IMR-90 (cell line): ENCODE data around the gene FAM3D. TPM values are rescaled to one million over a fixed set of nuclear protein-coding genes. Genes with fewer than 3 reads are reported as not detected.

Experiments used
- ATAC-seq: fragments of 200-7000 bp; cut with Tn5 transposase; 2 replicates; pipeline ENCODE4 v1.9.1; 2020; ENCODE audit warnings: low read depth, mild to moderate bottlenecking, moderate library complexity
- BruUV-seq: library from RNA; stranded (reverse); fragments of 400-500 nt; replicated peaks from 2 replicates; lab custom pipeline; 2021; lab: Mats Ljungman, UMichigan
- CTCF ChIA-PET: fragments of 300-600 bp; formaldehyde crosslinking; extraction: SDS; loops from one replicate; lab custom pipeline; 2021; ENCODE audit warnings: antibody characterized with exemption; lab: Yijun Ruan, JAX
- POLR2A ChIA-PET: fragments of 300-600 bp; sonication (Branson Sonifier 250); formaldehyde crosslinking; loops from one replicate; lab custom pipeline; 2022; ENCODE audit warnings: antibody characterized with exemption; ENCODE audit not compliant: unreplicated experiment; lab: Charles Lee
- DNase-seq: peaks from one replicate; pipeline ENCODE4 v3.0.0; 2013
- H2AFZ ChIP-seq: replicated peaks from 2 replicates; pipeline ENCODE3; 2013; ENCODE audit warnings: low read length, mild to moderate bottlenecking; ENCODE audit not compliant: poor library complexity
- H2AK5ac ChIP-seq: 2 replicates; pipeline ENCODE4 v1.6.1; 2013; ENCODE audit warnings: low read depth, low read length, inconsistent platforms
- H2AK9ac ChIP-seq: replicated peaks from 2 replicates; pipeline ENCODE3; 2013; ENCODE audit warnings: mild to moderate bottlenecking, low read depth, low read length, moderate library complexity; ENCODE audit not compliant: poor library complexity
- H2BK120ac ChIP-seq: 2 replicates; pipeline ENCODE4 v1.6.1; 2013; ENCODE audit warnings: low read depth, low read length, inconsistent platforms
- H2BK15ac ChIP-seq: 3 replicates; pipeline ENCODE4 v1.6.1; 2013; ENCODE audit warnings: low read depth, low read length, inconsistent platforms
- H2BK20ac ChIP-seq: 2 replicates; pipeline ENCODE4 v1.6.1; 2013; ENCODE audit warnings: low read depth, mild to moderate bottlenecking, inconsistent platforms, low read length, moderate library complexity
- H2BK5ac ChIP-seq: 2 replicates; pipeline ENCODE4 v1.6.1; 2013; ENCODE audit warnings: mild to moderate bottlenecking, low read depth, low read length, inconsistent platforms; ENCODE audit not compliant: poor library complexity, severe bottlenecking
- H3K14ac ChIP-seq: replicated peaks from 2 replicates; pipeline ENCODE4 v1.6.1; 2013; ENCODE audit warnings: low read depth, low read length, inconsistent platforms
- H3K18ac ChIP-seq: 2 replicates; pipeline ENCODE4 v1.6.1; 2013; ENCODE audit warnings: low read depth, low read length, control low read depth
- H3K23ac ChIP-seq: 2 replicates; pipeline ENCODE4 v1.6.1; 2013; ENCODE audit warnings: low read depth, low read length, inconsistent platforms
- H3K27ac ChIP-seq: 2 replicates; pipeline ENCODE4 v1.5.1; 2013; ENCODE audit warnings: mild to moderate bottlenecking, control low read depth, low read length; ENCODE audit not compliant: insufficient read depth
- H3K27me3 ChIP-seq: 2 replicates; pipeline ENCODE4 v1.6.1; 2013; ENCODE audit warnings: low read length; ENCODE audit not compliant: control insufficient read depth, insufficient read depth
- H3K36me3 ChIP-seq: 2 replicates; pipeline ENCODE4 v1.6.1; 2013; ENCODE audit warnings: low read length, mixed read lengths; ENCODE audit not compliant: control insufficient read depth, insufficient read depth
- H3K4ac ChIP-seq: 2 replicates; pipeline ENCODE4 v1.6.1; 2013; ENCODE audit warnings: low read depth, low read length, inconsistent platforms
- H3K4me1 ChIP-seq: 2 replicates; pipeline ENCODE4 v1.6.1; 2013; ENCODE audit warnings: low read length, mixed read lengths; ENCODE audit not compliant: control insufficient read depth, insufficient read depth
- H3K4me2 ChIP-seq: 2 replicates; pipeline ENCODE4 v1.6.1; 2013; ENCODE audit warnings: low read depth, mild to moderate bottlenecking, control low read depth, low read length, moderate library complexity
- H3K4me3 ChIP-seq: 2 replicates; pipeline ENCODE4 v1.5.1; 2013; ENCODE audit warnings: low read depth, mild to moderate bottlenecking, control low read depth, low read length, moderate library complexity; ENCODE audit not compliant: insufficient read depth
- H3K56ac ChIP-seq: 2 replicates; pipeline ENCODE4 v1.6.1; 2013; ENCODE audit warnings: low read length, inconsistent platforms; ENCODE audit not compliant: insufficient read depth; ENCODE audit errors: extremely low read depth
- H3K79me1 ChIP-seq, 2 experiments: 2 replicates each; pipeline ENCODE4 v1.6.1; 2013; ENCODE audit warnings: low read length in 2 of 2, inconsistent platforms in 1 of 2, low read depth in 1 of 2
- H3K9ac ChIP-seq: 2 replicates; pipeline ENCODE4 v1.6.1; 2013; ENCODE audit warnings: low read depth, low read length, control low read depth
- H3K9me1 ChIP-seq: 2 replicates; pipeline ENCODE4 v1.6.1; 2013; ENCODE audit warnings: low read length, inconsistent platforms; ENCODE audit not compliant: insufficient read depth
- H3K9me3 ChIP-seq: 2 replicates; pipeline ENCODE4 v1.6.1; 2013; ENCODE audit warnings: low read length; ENCODE audit not compliant: control insufficient read depth, insufficient read depth
- H4K20me1 ChIP-seq: 2 replicates; pipeline ENCODE4 v1.6.1; 2013; ENCODE audit warnings: low read length, inconsistent platforms; ENCODE audit not compliant: insufficient read depth
- H4K5ac ChIP-seq: 2 replicates; pipeline ENCODE4 v1.6.1; 2013; ENCODE audit warnings: mild to moderate bottlenecking, low read depth, low read length, control low read depth
- H4K8ac ChIP-seq, 2 experiments: 2 replicates each; pipeline ENCODE4 v1.6.1; 2013; ENCODE audit warnings: low read depth in 2 of 2, low read length in 2 of 2, control low read depth in 1 of 2, inconsistent platforms in 1 of 2
- H4K91ac ChIP-seq: 2 replicates; pipeline ENCODE4 v1.6.1; 2013; ENCODE audit warnings: low read depth, low read length, inconsistent platforms; ENCODE audit not compliant: insufficient read depth
- BHLHE40 ChIP-seq: fragments of 150-350 bp; IDR thresholded peaks from 2 replicates; pipeline ENCODE4 v1.6.1; 2016; ENCODE audit warnings: mild to moderate bottlenecking, low read depth, low read length
- CEBPB ChIP-seq: IDR thresholded peaks from 2 replicates; pipeline ENCODE4 v1.6.1; 2012; ENCODE audit warnings: low read depth, low read length, improper control_type of control experiment
- CHD1 ChIP-seq: IDR thresholded peaks from 2 replicates; pipeline ENCODE4 v1.6.1; 2012; ENCODE audit warnings: low read depth, low read length, improper control_type of control experiment
- CTCF ChIP-seq: conservative IDR thresholded peaks from 2 replicates; pipeline ENCODE4 v1.5.1; 2012; ENCODE audit warnings: mild to moderate bottlenecking, low read depth, low read length, improper control_type of control experiment
- ELK1 ChIP-seq: fragments of 150-350 bp; IDR thresholded peaks from 2 replicates; pipeline ENCODE4 v1.6.1; 2016; ENCODE audit warnings: low read depth, mild to moderate bottlenecking, low read length, moderate library complexity, borderline replicate concordance
- FOS ChIP-seq: fragments of 150-350 bp; IDR thresholded peaks from 2 replicates; pipeline ENCODE4 v1.6.1; 2016; ENCODE audit warnings: low read depth, low read length
- MAFK ChIP-seq: IDR thresholded peaks from 2 replicates; pipeline ENCODE4 v1.6.1; 2012; ENCODE audit warnings: low read depth, low read length, improper control_type of control experiment
- MAZ ChIP-seq: IDR thresholded peaks from 2 replicates; pipeline ENCODE4 v1.6.1; 2012; ENCODE audit warnings: low read depth, mild to moderate bottlenecking, low read length, improper control_type of control experiment, moderate library complexity, borderline replicate concordance
- MXI1 ChIP-seq: IDR thresholded peaks from 2 replicates; pipeline ENCODE4 v1.6.1; 2012; ENCODE audit warnings: low read depth, mild to moderate bottlenecking, low read length, moderate library complexity, borderline replicate concordance
- NFE2L2 ChIP-seq: fragments of 150-350 bp; IDR thresholded peaks from 2 replicates; pipeline ENCODE4 v1.6.1; 2016; ENCODE audit warnings: low read depth, mild to moderate bottlenecking, low read length
- POLR2A ChIP-seq: IDR thresholded peaks from 2 replicates; pipeline ENCODE4 v1.6.1; 2012; ENCODE audit warnings: mild to moderate bottlenecking, low read depth, low read length
- RAD21 ChIP-seq: IDR thresholded peaks from 2 replicates; pipeline ENCODE4 v1.6.1; 2012; ENCODE audit warnings: low read length, improper control_type of control experiment
- RCOR1 ChIP-seq: IDR thresholded peaks from 2 replicates; pipeline ENCODE4 v1.6.1; 2012; ENCODE audit warnings: mild to moderate bottlenecking, low read length, improper control_type of control experiment; ENCODE audit not compliant: insufficient replicate concordance
- RFX5 ChIP-seq: IDR thresholded peaks from 2 replicates; pipeline ENCODE4 v1.8.0; 2012; ENCODE audit warnings: low read depth, mild to moderate bottlenecking, low read length, moderate library complexity
- SMC3 ChIP-seq: fragments of 150-350 bp; IDR thresholded peaks from 2 replicates; pipeline ENCODE4 v1.6.1; 2016; ENCODE audit warnings: low read depth, mild to moderate bottlenecking, antibody characterized with exemption, low read length, moderate library complexity
- USF2 ChIP-seq: fragments of 150-350 bp; IDR thresholded peaks from 2 replicates; pipeline ENCODE4 v1.6.1; 2017; ENCODE audit warnings: mild to moderate bottlenecking, antibody characterized with exemption, low read length, low read depth
- WGBS, 2 experiments: methylation state at CpG; one replicate each; pipeline versions ENCODE4 v1.1.5 to v1.1.7; 2013; ENCODE audit warnings: missing lambda C conversion rate in 2 of 2; ENCODE audit not compliant: insufficient read length in 1 of 2; ENCODE audit errors: extremely low coverage in 2 of 2; 5-methylcytosine and 5-hydroxymethylcytosine counted together
- dilution Hi-C: fragments of 300-500 bp; cut with HindIII; formaldehyde crosslinking; loops from one replicate; pipeline ENCODE4 v1.14.3; 2018; ENCODE audit warnings: low sequenced_read_pairs; ENCODE audit not compliant: unreplicated experiment
- in situ Hi-C: fragments of 300-500 bp; cut with MboI; formaldehyde crosslinking; loops from 3 replicates; pipeline ENCODE4 v1.14.3; 2019; ENCODE audit warnings: low sequenced_read_pairs, inconsistent platforms, mixed read lengths
- intact Hi-C: fragments of 100-400 bp; cut with micrococcal nuclease; formaldehyde crosslinking; loops from 2 replicates; pipeline ENCODE4 v1.10.0; 2022
- polyA plus RNA-seq, 3 experiments: library from polyadenylated mRNA; depleted of rRNA; stranded (reverse); fragments of >200 nt; gene quantifications; 2 replicates each; pipeline ENCODE4 v1.2.3, GENCODE V29; 2012; ENCODE audit warnings: low replicate concordance in 1 of 3
- total RNA-seq: library from RNA; depleted of rRNA; stranded (reverse); fragments of >200 nt; gene quantifications from 2 replicates; pipeline ENCODE4 v1.2.3, GENCODE V29; 2012

Gene FAM3D
- total and polyA plus RNA-seq, 2 of the 4 experiments (the other 2 are of a cell fraction): not detected

- Histone ChIP-seq H2AK5ac (no peak overlapping the region), H3K56ac (no peak overlapping the region), H3K27ac (no peak overlapping the region), H3K23ac (peak overlapping the region; percentile 42; the same call in 1 of the 2 replicates), H3K27me3 (no peaks in the 10 kb centered on the region), H4K91ac (no peak overlapping the region; the same call in 1 of the 2 replicates), H3K4me1 (peaks cover 7% of the 10 kb centered on the region; the same call in 1 of the 2 replicates), H3K79me1 (no peaks in the 10 kb centered on the region), H3K36me3 (no peaks in the 10 kb centered on the region), H2BK120ac (peak overlapping the region; percentile 93), H3K4ac (peak overlapping the region; percentile 22; the same call in 1 of the 2 replicates), H3K18ac (no peak overlapping the region; the same call in 1 of the 2 replicates), H3K14ac (peak overlapping the region; percentile 46), H2BK20ac (peak overlapping the region; percentile 79; the same call in 1 of the 2 replicates), H2AFZ (peak overlapping the region; percentile 29), H2AK9ac (no peak overlapping the region), H2BK15ac (peak overlapping the region; percentile 80; the same call in 1 of the 3 replicates), H3K9me1 (no peaks in the 10 kb centered on the region; the same call in 1 of the 2 replicates), H4K5ac (no peak overlapping the region), H3K4me2 (peak overlapping the region; percentile 3; the same call in 1 of the 2 replicates), H4K20me1 (no peaks in the 10 kb centered on the region), H2BK5ac (no peak overlapping the region), H3K4me3 (no peak overlapping the region), H4K8ac (peak overlapping the region in 1 of 2 experiments; percentile 44; a peak in 1 of 4 replicates), H3K9ac (no peak overlapping the region), H3K9me3 (no peaks in the 10 kb centered on the region)
- no peak for DNase-seq
- BruUV-seq: no TSS peak
- CTCF ChIA-PET: interaction anchor here (0.8 to 2.4 kb wide), 4 partner anchors 9 to 414 kb away, joined by 3 to 14 read pairs (median 4); no protein-coding TSS in a partner anchor
- ATAC-seq: no peak
- no CpG with 5 or more reads among the region's 6 CpGs for WGBS, 2 experiments
- POLR2A ChIA-PET: no interaction called here
- dilution Hi-C loops: no loop called here
- TF ChIP-seq MAZ (no peak), NFE2L2 (no peak), BHLHE40 (no peak), SMC3 (no peak), POLR2A (no peak), MAFK (no peak), ELK1 (no peak), FOS (no peak), MXI1 (no peak), RCOR1 (no peak), USF2 (no peak), CTCF (no peak), CHD1 (no peak), RFX5 (no peak), CEBPB (no peak), RAD21 (no peak)
- in situ Hi-C loops: loop anchor here (25.0 kb wide), 1 partner anchor 1174 kb away; no protein-coding TSS in a partner anchor
- intact Hi-C loops: no loop called here
Measured at GRCh38 chr3:58638591-58638990, 28.0 kb downstream of the FAM3D start.
